GDM1 (cell line): ENCODE data around the gene TMEM161B.
"Not testable (repeated sequence)": the region's sequence is repeated elsewhere in the genome, so short reads cannot be mapped to it uniquely, and the experiment has no call there.

Source experiments
- DNase-seq: peaks from one replicate; lab custom pipeline; 2025; lab: John Stamatoyannopoulos, UW

The TMEM161B gene

GRCh38 chr5:88268385-88269184 is at the start of gene TMEM161B:
TSS of gene TMEM161B (minus strand) at chr5:88268845. CDS start at chr5:88268723, 122 bp downstream.
- peak; percentile 92 for DNase-seq

GRCh38 chr5:88304356-88304755 is 35.7 kb upstream of the TMEM161B start:
- DNase-seq: no peak

GRCh38 chr5:88298425-88298824 is 29.8 kb upstream of the TMEM161B start:
- no peak for DNase-seq

GRCh38 chr5:88290801-88291200 is 22.2 kb upstream of the TMEM161B start:
- no peak for DNase-seq

GRCh38 chr5:88288528-88289197 is 20.0 kb upstream of the TMEM161B start:
- no peak for DNase-seq

- no peak for DNase-seq
Observed at GRCh38 chr5:88287846-88288527, 19.3 kb upstream of the TMEM161B start.

GRCh38 chr5:88287302-88287701 is 18.7 kb upstream of the TMEM161B start:
- no peak for DNase-seq

- DNase-seq: no peak
Observed at GRCh38 chr5:88283690-88284089, 15.0 kb upstream of the TMEM161B start.

- no peak for DNase-seq
Observed at GRCh38 chr5:88281322-88281721, 12.7 kb upstream of the TMEM161B start.

- DNase-seq: no peak
Observed at GRCh38 chr5:88279584-88279983, 10.9 kb upstream of the TMEM161B start.

GRCh38 chr5:88276378-88276777 is 7.7 kb upstream of the TMEM161B start:
- DNase-seq: no peak

- no peak for DNase-seq
Observed at GRCh38 chr5:88275581-88275980, 6.9 kb upstream of the TMEM161B start.

GRCh38 chr5:88269222-88269771 is 652 bp upstream of the TMEM161B start:
- no peak for DNase-seq

GRCh38 chr5:88264565-88264964 is 4.1 kb downstream of the TMEM161B start:
- not testable (repeated sequence) for DNase-seq

- DNase-seq: no peak
Observed at GRCh38 chr5:88263349-88263748, 5.3 kb downstream of the TMEM161B start.

- DNase-seq: no peak
Observed at GRCh38 chr5:88262116-88262515, 6.5 kb downstream of the TMEM161B start.

- DNase-seq: no peak
Observed at GRCh38 chr5:88258636-88259035, 10.0 kb downstream of the TMEM161B start.

- DNase-seq: no peak
Observed at GRCh38 chr5:88256872-88257271, 11.8 kb downstream of the TMEM161B start.

- DNase-seq: no peak
Observed at GRCh38 chr5:88256037-88256436, 12.6 kb downstream of the TMEM161B start.

- no peak for DNase-seq
Observed at GRCh38 chr5:88254320-88254719, 14.3 kb downstream of the TMEM161B start.

GRCh38 chr5:88251048-88251711 is 17.5 kb downstream of the TMEM161B start:
- DNase-seq: no peak

- DNase-seq: no peak
Observed at GRCh38 chr5:88250010-88250409, 18.6 kb downstream of the TMEM161B start.
